Neural progenitor cell (in vitro differentiated cells): ENCODE data around the gene GPD2. TPM values are rescaled to one million over a fixed set of nuclear protein-coding genes. Genes with fewer than 3 reads are reported as not detected.

Experiments
- DNase-seq: peaks from one replicate; pipeline ENCODE4 v3.0.0-alpha.2; 2016; ENCODE audit warnings: low spot score
- H2AFZ ChIP-seq: fragments of 200-600 bp; sonication (generic); replicated peaks from 2 replicates; pipeline ENCODE4 v1.6.1; 2016; ENCODE audit warnings: antibody characterized with exemption
- H3F3A ChIP-seq: fragments of 200-600 bp; sonication (generic); 2 replicates; pipeline ENCODE4 v1.6.1; 2016; ENCODE audit warnings: antibody characterized with exemption, low read depth
- H3K27ac ChIP-seq: fragments of 200-600 bp; sonication (generic); 2 replicates; pipeline ENCODE4 v1.5.1; 2016; ENCODE audit warnings: mild to moderate bottlenecking
- H3K27me3 ChIP-seq: fragments of 200-600 bp; sonication (generic); 2 replicates; pipeline ENCODE4 v1.6.1; 2016; ENCODE audit warnings: mild to moderate bottlenecking, moderate library complexity
- H3K36me3 ChIP-seq: fragments of 200-600 bp; sonication (generic); 2 replicates; pipeline ENCODE4 v1.5.1; 2016
- H3K4me1 ChIP-seq: fragments of 200-600 bp; sonication (generic); 2 replicates; pipeline ENCODE4 v1.6.1; 2016; ENCODE audit warnings: mixed run types
- H3K4me2 ChIP-seq: fragments of 200-600 bp; sonication (generic); 2 replicates; pipeline ENCODE4 v1.6.1; 2016
- H3K4me3 ChIP-seq: fragments of 200-600 bp; sonication (generic); 2 replicates; pipeline ENCODE4 v1.5.1; 2016
- H3K79me2 ChIP-seq: fragments of 200-600 bp; sonication (generic); 2 replicates; pipeline ENCODE4 v1.6.1; 2016; ENCODE audit warnings: low read depth
- H3K9ac ChIP-seq: fragments of 200-600 bp; sonication (generic); 2 replicates; pipeline ENCODE4 v1.6.1; 2016
- H3K9me3 ChIP-seq: fragments of 200-600 bp; sonication (generic); 2 replicates; pipeline ENCODE4 v1.5.1; 2016; ENCODE audit warnings: low read depth
- H4K20me1 ChIP-seq: fragments of 200-600 bp; sonication (generic); 2 replicates; pipeline ENCODE4 v1.6.1; 2016; ENCODE audit warnings: low read depth
- H3K27ac Mint-ChIP-seq: 3 replicates; pipeline ENCODE4 v1.8.0; 2021; ENCODE audit warnings: mixed read lengths
- H3K27me3 Mint-ChIP-seq: 2 replicates; pipeline ENCODE4 v1.8.0; 2022; ENCODE audit warnings: low read depth, mild to moderate bottlenecking, inconsistent platforms, moderate library complexity, mixed read lengths; ENCODE audit not compliant: insufficient read depth
- H3K36me3 Mint-ChIP-seq: 3 replicates; pipeline ENCODE4 v1.8.0; 2021; ENCODE audit warnings: mixed read lengths
- H3K4me1 Mint-ChIP-seq: 3 replicates; pipeline ENCODE4 v1.8.0; 2021; ENCODE audit warnings: mixed read lengths
- H3K4me3 Mint-ChIP-seq: 3 replicates; pipeline ENCODE4 v1.8.0; 2021; ENCODE audit warnings: mild to moderate bottlenecking, moderate library complexity, mixed read lengths
- H3K9me3 Mint-ChIP-seq: 3 replicates; pipeline ENCODE4 v1.8.0; 2020; ENCODE audit warnings: mixed read lengths
- CTCF ChIP-seq: fragments of 200-600 bp; sonication (generic); IDR thresholded peaks from 2 replicates; pipeline ENCODE4 v1.5.1; 2017; ENCODE audit warnings: antibody characterized with exemption, mild to moderate bottlenecking
- EZH2 ChIP-seq: fragments of 200-600 bp; sonication (generic); IDR thresholded peaks from 2 replicates; pipeline ENCODE4 v1.6.1; 2017; ENCODE audit warnings: antibody characterized with exemption, mild to moderate bottlenecking, moderate library complexity
- EZH2phosphoT487 ChIP-seq: fragments of 200-600 bp; sonication (generic); IDR thresholded peaks from 2 replicates; pipeline ENCODE4 v1.6.1; 2017; ENCODE audit warnings: antibody characterized with exemption
- total RNA-seq: library from RNA; depleted of rRNA; stranded (reverse); fragments of >200 nt; gene quantifications from 2 replicates; pipeline ENCODE4 v1.2.3, GENCODE V29; 2015; ENCODE audit warnings: low replicate concordance

GPD2 gene
- total RNA-seq, 1 donor from 2014 or later = 176 TPM

- Histone ChIP-seq H3K9me3 (no peaks in the 10 kb centered on the region), H3F3A (no peaks in the 10 kb centered on the region), H3K79me2 (peaks cover 29% of the 10 kb centered on the region), H4K20me1 (no peaks in the 10 kb centered on the region), H3K27ac (no peak overlapping the region), H3K36me3 (no peaks in the 10 kb centered on the region), H3K4me1 (no peaks in the 10 kb centered on the region), H2AFZ (no peak overlapping the region), H3K4me3 (no peak overlapping the region), H3K9ac (no peak overlapping the region), H3K27me3 (no peaks in the 10 kb centered on the region), H3K4me2 (no peak overlapping the region)
- peaks cover 25% of the 10 kb centered on the region for H3K36me3 Mint-ChIP-seq
- DNase-seq = no peak
- peaks cover 4% of the 10 kb centered on the region for H3K4me1 Mint-ChIP-seq
- peaks cover 3% of the 10 kb centered on the region for H3K27me3 Mint-ChIP-seq
- H3K9me3 Mint-ChIP-seq = peaks cover 30% of the 10 kb centered on the region
- H3K27ac Mint-ChIP-seq = no peak overlapping the region
- no peak overlapping the region for H3K4me3 Mint-ChIP-seq
- TF ChIP-seq CTCF (no peak), EZH2 (no peak), EZH2phosphoT487 (no peak)
Measured at GRCh38 chr2:156448766-156449165, 12.6 kb downstream of the GPD2 start.

GRCh38 chr2:156452971-156453370 lies 16.8 kb downstream of the GPD2 start:
- Mint-ChIP-seq H3K9me3 (peaks cover 38% of the 10 kb centered on the region), H3K27ac (no peak overlapping the region), H3K36me3 (peaks cover 23% of the 10 kb centered on the region), H3K4me3 (no peak overlapping the region), H3K27me3 (peaks cover 5% of the 10 kb centered on the region), H3K4me1 (peaks cover 8% of the 10 kb centered on the region)
- Histone ChIP-seq H4K20me1 (peaks cover 5% of the 10 kb centered on the region), H3K9ac (no peak overlapping the region), H3K79me2 (peaks cover 30% of the 10 kb centered on the region), H3K27me3 (no peaks in the 10 kb centered on the region), H3K36me3 (no peaks in the 10 kb centered on the region), H2AFZ (no peak overlapping the region), H3K4me2 (no peak overlapping the region), H3K4me1 (no peaks in the 10 kb centered on the region), H3F3A (no peaks in the 10 kb centered on the region), H3K27ac (no peak overlapping the region), H3K4me3 (no peak overlapping the region), H3K9me3 (no peaks in the 10 kb centered on the region)
- DNase-seq = no peak
- TF ChIP-seq EZH2phosphoT487 = no peak

- Mint-ChIP-seq H3K4me1 (peaks cover 4% of the 10 kb centered on the region), H3K9me3 (peaks cover 26% of the 10 kb centered on the region), H3K4me3 (no peak overlapping the region), H3K36me3 (peaks cover 13% of the 10 kb centered on the region), H3K27ac (no peak overlapping the region), H3K27me3 (peaks cover 6% of the 10 kb centered on the region)
- no peaks in the 10 kb centered on the region for H3F3A ChIP-seq
- H4K20me1 ChIP-seq = peaks cover 5% of the 10 kb centered on the region
- H3K9ac ChIP-seq = no peak overlapping the region
- H3K4me3 ChIP-seq = no peak overlapping the region
- H3K4me1 ChIP-seq = no peaks in the 10 kb centered on the region
- H3K36me3 ChIP-seq = no peaks in the 10 kb centered on the region
- H3K9me3 ChIP-seq = no peaks in the 10 kb centered on the region
- peaks cover 47% of the 10 kb centered on the region for H3K79me2 ChIP-seq
- no peak overlapping the region for H2AFZ ChIP-seq
- no peaks in the 10 kb centered on the region for H3K27me3 ChIP-seq
- TF ChIP-seq CTCF = no peak
- TF ChIP-seq EZH2 = no peak
- no peak for TF ChIP-seq EZH2phosphoT487
- no peak overlapping the region for H3K4me2 ChIP-seq
- DNase-seq = no peak
- no peak overlapping the region for H3K27ac ChIP-seq
Measured at GRCh38 chr2:156455361-156455975, 19.3 kb downstream of the GPD2 start.

GRCh38 chr2:156456616-156457015 lies 20.4 kb downstream of the GPD2 start:
- Histone ChIP-seq H3K4me2 (no peak overlapping the region), H3K79me2 (peaks cover 48% of the 10 kb centered on the region), H3K36me3 (no peaks in the 10 kb centered on the region), H3K4me3 (no peak overlapping the region), H4K20me1 (peaks cover 5% of the 10 kb centered on the region), H3K9ac (no peak overlapping the region), H3K4me1 (no peaks in the 10 kb centered on the region), H2AFZ (no peak overlapping the region), H3K27me3 (no peaks in the 10 kb centered on the region), H3F3A (no peaks in the 10 kb centered on the region), H3K27ac (no peak overlapping the region), H3K9me3 (no peaks in the 10 kb centered on the region)
- Mint-ChIP-seq H3K4me3 (no peak overlapping the region), H3K27ac (no peak overlapping the region), H3K9me3 (peaks cover 26% of the 10 kb centered on the region), H3K4me1 (peaks cover 4% of the 10 kb centered on the region), H3K27me3 (peaks cover 6% of the 10 kb centered on the region), H3K36me3 (peaks cover 13% of the 10 kb centered on the region)
- no peak for DNase-seq
- no peak for TF ChIP-seq EZH2
- no peak for TF ChIP-seq EZH2phosphoT487
- no peak for TF ChIP-seq CTCF
